Measurements from ENCODE around the gene JAG2.

- TF ChIP-seq, protein P1, sequence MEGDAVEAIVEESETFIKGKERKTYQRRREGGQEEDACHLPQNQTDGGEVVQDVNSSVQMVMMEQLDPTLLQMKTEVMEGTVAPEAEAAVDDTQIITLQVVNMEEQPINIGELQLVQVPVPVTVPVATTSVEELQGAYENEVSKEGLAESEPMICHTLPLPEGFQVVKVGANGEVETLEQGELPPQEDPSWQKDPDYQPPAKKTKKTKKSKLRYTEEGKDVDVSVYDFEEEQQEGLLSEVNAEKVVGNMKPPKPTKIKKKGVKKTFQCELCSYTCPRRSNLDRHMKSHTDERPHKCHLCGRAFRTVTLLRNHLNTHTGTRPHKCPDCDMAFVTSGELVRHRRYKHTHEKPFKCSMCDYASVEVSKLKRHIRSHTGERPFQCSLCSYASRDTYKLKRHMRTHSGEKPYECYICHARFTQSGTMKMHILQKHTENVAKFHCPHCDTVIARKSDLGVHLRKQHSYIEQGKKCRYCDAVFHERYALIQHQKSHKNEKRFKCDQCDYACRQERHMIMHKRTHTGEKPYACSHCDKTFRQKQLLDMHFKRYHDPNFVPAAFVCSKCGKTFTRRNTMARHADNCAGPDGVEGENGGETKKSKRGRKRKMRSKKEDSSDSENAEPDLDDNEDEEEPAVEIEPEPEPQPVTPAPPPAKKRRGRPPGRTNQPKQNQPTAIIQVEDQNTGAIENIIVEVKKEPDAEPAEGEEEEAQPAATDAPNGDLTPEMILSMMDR (IDR thresholded peaks at IDR 0.05): no peak
- TF ChIP-seq EP300 (IDR thresholded peaks at IDR 0.05; ENCODE audit: low read depth): no peak
Observed at GRCh38 chr14:105211758-105212089, 43.1 kb upstream of the JAG2 start.
